ENCODE data around the gene TGOLN2. TPM values are rescaled to one million over a fixed set of nuclear protein-coding genes. Genes with fewer than 3 reads are reported as not detected.

TGOLN2 gene
- total RNA-seq, 2 experiments from 2014 or later = 76.9 to 78.6 TPM

GRCh38 chr2:85312404-85312803 lies 15.4 kb downstream of the TGOLN2 start:
- POLR2A ChIA-PET = no interaction called here
- DNase-seq (ENCODE audit: low spot score) = no peak
- no TSS peak for BruUV-seq (replicated peaks)
- intact Hi-C loops (cut with micrococcal nuclease; ENCODE audit: unreplicated experiment) = no loop called here
- H3K9me2 ChIP-seq (ENCODE audit: insufficient read depth, low read length) = no peaks in the 10 kb centered on the region
- H3K9me3 ChIP-seq (ENCODE audit: low read length) = no peaks in the 10 kb centered on the region
- no peak for TF ChIP-seq EZH2phosphoT487 (IDR thresholded peaks at IDR 0.05; ENCODE audit: borderline replicate concordance, low read depth, low read length)
- TF ChIP-seq, protein P1, sequence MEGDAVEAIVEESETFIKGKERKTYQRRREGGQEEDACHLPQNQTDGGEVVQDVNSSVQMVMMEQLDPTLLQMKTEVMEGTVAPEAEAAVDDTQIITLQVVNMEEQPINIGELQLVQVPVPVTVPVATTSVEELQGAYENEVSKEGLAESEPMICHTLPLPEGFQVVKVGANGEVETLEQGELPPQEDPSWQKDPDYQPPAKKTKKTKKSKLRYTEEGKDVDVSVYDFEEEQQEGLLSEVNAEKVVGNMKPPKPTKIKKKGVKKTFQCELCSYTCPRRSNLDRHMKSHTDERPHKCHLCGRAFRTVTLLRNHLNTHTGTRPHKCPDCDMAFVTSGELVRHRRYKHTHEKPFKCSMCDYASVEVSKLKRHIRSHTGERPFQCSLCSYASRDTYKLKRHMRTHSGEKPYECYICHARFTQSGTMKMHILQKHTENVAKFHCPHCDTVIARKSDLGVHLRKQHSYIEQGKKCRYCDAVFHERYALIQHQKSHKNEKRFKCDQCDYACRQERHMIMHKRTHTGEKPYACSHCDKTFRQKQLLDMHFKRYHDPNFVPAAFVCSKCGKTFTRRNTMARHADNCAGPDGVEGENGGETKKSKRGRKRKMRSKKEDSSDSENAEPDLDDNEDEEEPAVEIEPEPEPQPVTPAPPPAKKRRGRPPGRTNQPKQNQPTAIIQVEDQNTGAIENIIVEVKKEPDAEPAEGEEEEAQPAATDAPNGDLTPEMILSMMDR (conservative IDR thresholded peaks at IDR 0.05; ENCODE audit: low read length) = no peak
- no peak overlapping the region for H3K27ac ChIP-seq (ENCODE audit: low read depth, low read length, poor library complexity, severe bottlenecking)
- CTCF ChIA-PET (ENCODE audit: unreplicated experiment) = no interaction called here
- no peak overlapping the region for H2AFZ ChIP-seq (ENCODE audit: low read length)
- peaks cover 13% of the 10 kb centered on the region for H3K4me1 ChIP-seq (ENCODE audit: insufficient read depth, low read length, poor library complexity, severe bottlenecking)
- H3K4me3 ChIP-seq (ENCODE audit: low read depth, low read length, poor library complexity, severe bottlenecking) = no peak overlapping the region
- no peaks in the 10 kb centered on the region; the same call in 1 of the 2 replicates for H4K20me1 ChIP-seq (ENCODE audit: insufficient read depth, low read length)
- peaks cover 30% of the 10 kb centered on the region for H3K36me3 ChIP-seq (ENCODE audit: insufficient read depth, low read length)
- no peak overlapping the region for H3K4me2 ChIP-seq (ENCODE audit: low read length)
- no peaks in the 10 kb centered on the region for H3K79me2 ChIP-seq (ENCODE audit: insufficient read depth, low read depth, low read length)

DNA sequence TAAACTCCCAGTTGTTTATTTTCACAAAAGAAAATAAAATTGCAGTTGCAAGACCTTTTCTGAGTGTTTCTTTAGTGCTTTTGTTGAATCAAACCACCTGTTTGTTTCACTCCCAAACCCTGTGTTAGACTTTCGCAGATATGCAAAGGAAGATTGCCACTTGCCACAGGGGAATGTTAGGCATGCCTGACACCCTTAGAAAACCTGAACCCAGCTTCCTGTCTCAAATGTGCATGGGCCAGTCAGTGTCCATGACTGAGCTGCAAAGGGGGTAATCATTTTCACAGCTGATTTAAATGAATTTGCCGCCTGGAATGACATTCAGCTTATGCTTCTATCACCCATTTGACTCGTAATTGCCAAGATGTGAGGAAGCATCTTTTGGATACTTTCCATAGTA lies 17.5 kb downstream of the TGOLN2 start:
- Histone ChIP-seq H3K36me3 (ENCODE audit: insufficient read depth, low read length) (peaks cover 18% of the 10 kb centered on the region), H3K9me2 (ENCODE audit: insufficient read depth, low read length) (no peaks in the 10 kb centered on the region), H3K27ac (ENCODE audit: low read depth, low read length, poor library complexity, severe bottlenecking) (no peak overlapping the region), H3K4me1 (ENCODE audit: insufficient read depth, low read length, poor library complexity, severe bottlenecking) (peaks cover 13% of the 10 kb centered on the region), H3K4me2 (ENCODE audit: low read length) (peak overlapping the region; percentile 11; the same call in 1 of the 2 replicates), H4K20me1 (ENCODE audit: insufficient read depth, low read length) (no peaks in the 10 kb centered on the region), H2AFZ (ENCODE audit: low read length) (no peak overlapping the region), H3K9me3 (ENCODE audit: low read length) (no peaks in the 10 kb centered on the region), H3K79me2 (ENCODE audit: insufficient read depth, low read depth, low read length) (no peaks in the 10 kb centered on the region), H3K4me3 (ENCODE audit: low read depth, low read length, poor library complexity, severe bottlenecking) (no peak overlapping the region)
- intact Hi-C loops (cut with micrococcal nuclease; ENCODE audit: unreplicated experiment) = no loop called here
- no peak for TF ChIP-seq EZH2phosphoT487 (IDR thresholded peaks at IDR 0.05; ENCODE audit: borderline replicate concordance, low read depth, low read length)
- TF ChIP-seq, protein P1 (conservative IDR thresholded peaks at IDR 0.05; ENCODE audit: low read length) = no peak
- BruUV-seq (replicated peaks) = no TSS peak
- ChIA-PET POLR2A (interaction anchor here (0.6 kb wide), 1 partner anchor 11 kb away, joined by 3 read pairs; no protein-coding TSS in a partner anchor), CTCF (ENCODE audit: unreplicated experiment) (interaction anchor here (1.3 kb wide), 1 partner anchor 9 kb away, joined by 3 read pairs; no protein-coding TSS in a partner anchor)
- DNase-seq (ENCODE audit: low spot score) = peak; percentile 31

DNA sequence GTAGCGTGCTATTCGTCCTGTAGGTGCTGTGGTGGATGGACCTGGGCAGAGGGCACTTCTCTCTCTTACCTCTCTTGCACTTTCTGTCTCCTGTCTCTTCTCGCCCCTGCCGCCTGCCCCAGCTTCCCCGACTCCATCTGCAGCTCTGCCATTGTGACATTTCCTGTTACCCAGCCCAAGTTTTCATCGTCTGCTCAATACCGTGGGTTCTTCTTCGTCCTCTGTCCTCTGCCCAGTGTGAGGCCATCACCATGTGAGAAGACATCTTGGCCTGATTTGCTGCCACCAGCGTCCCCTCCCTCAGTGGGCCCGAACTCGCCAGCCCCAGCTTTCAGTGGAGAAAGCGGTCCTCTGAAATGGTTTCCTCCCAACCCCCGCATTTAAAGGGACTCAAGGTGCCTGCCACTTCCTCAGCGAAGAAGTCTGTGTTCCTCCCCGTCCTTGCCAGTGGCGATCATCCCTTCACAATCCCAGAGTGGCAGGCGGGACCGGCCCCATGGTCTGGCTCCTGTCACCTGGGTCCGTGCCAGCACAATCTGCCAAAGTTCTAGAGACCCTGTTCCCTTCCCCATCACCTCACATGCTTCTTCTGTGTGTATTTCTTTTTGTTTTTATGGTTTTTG lies 18.0 kb downstream of the TGOLN2 start:
- no peak overlapping the region for H2AFZ ChIP-seq (ENCODE audit: low read length)
- H3K27ac ChIP-seq (ENCODE audit: low read depth, low read length, poor library complexity, severe bottlenecking) = no peak overlapping the region
- peak overlapping the region; percentile 11; the same call in 1 of the 2 replicates for H3K4me2 ChIP-seq (ENCODE audit: low read length)
- no peak for DNase-seq (ENCODE audit: low spot score)
- no peaks in the 10 kb centered on the region for H3K9me3 ChIP-seq (ENCODE audit: low read length)
- intact Hi-C loops (cut with micrococcal nuclease; ENCODE audit: unreplicated experiment) = no loop called here
- H4K20me1 ChIP-seq (ENCODE audit: insufficient read depth, low read length) = no peaks in the 10 kb centered on the region
- CTCF ChIA-PET (ENCODE audit: unreplicated experiment) = interaction anchor here (1.3 kb wide), 1 partner anchor 9 kb away, joined by 3 read pairs; no protein-coding TSS in a partner anchor
- BruUV-seq (replicated peaks) = no TSS peak
- no peak overlapping the region for H3K4me3 ChIP-seq (ENCODE audit: low read depth, low read length, poor library complexity, severe bottlenecking)
- H3K9me2 ChIP-seq (ENCODE audit: insufficient read depth, low read length) = no peaks in the 10 kb centered on the region
- H3K4me1 ChIP-seq (ENCODE audit: insufficient read depth, low read length, poor library complexity, severe bottlenecking) = peaks cover 13% of the 10 kb centered on the region
- H3K36me3 ChIP-seq (ENCODE audit: insufficient read depth, low read length) = peaks cover 12% of the 10 kb centered on the region
- POLR2A ChIA-PET = interaction anchor here (1.2 to 1.4 kb wide), 3 partner anchors 8 to 18 kb away, joined by 3 to 8 read pairs (median 3); partner anchors contain the start of gene TGOLN2
- TF ChIP-seq, protein P1 (conservative IDR thresholded peaks at IDR 0.05; ENCODE audit: low read length) = no peak
- TF ChIP-seq EZH2phosphoT487 (IDR thresholded peaks at IDR 0.05; ENCODE audit: borderline replicate concordance, low read depth, low read length) = no peak
- H3K79me2 ChIP-seq (ENCODE audit: insufficient read depth, low read depth, low read length) = no peaks in the 10 kb centered on the region

Measured in OCI-LY7 (cell line).